Measurements from ENCODE around the gene ABLIM2. TPM values are rescaled to one million over a fixed set of nuclear protein-coding genes. Genes with fewer than 3 reads are reported as not detected.

Gene ABLIM2
- total and polyA plus RNA-seq, 2 experiments from 2014 or later, result 1.5 to 4.3 TPM

- no peak overlapping the region for H2AFZ ChIP-seq
- no peak for TF ChIP-seq CREB1 (CRISPR knock-in tag; IDR thresholded peaks at IDR 0.05; ENCODE audit: low read depth)
- TF ChIP-seq STAT1 (IDR thresholded peaks at IDR 0.05; ENCODE audit: unreplicated experiment), result no peak
- TF ChIP-seq ZNF331 (CRISPR knock-in tag; IDR thresholded peaks at IDR 0.05; ENCODE audit: low read depth), result no peak
- no peak for TF ChIP-seq ZNF462 (CRISPR knock-in tag; IDR thresholded peaks at IDR 0.05)
- TF ChIP-seq NANOG (IDR thresholded peaks at IDR 0.05; ENCODE audit: borderline replicate concordance), result no peak
- TF ChIP-seq CTCF (conservative IDR thresholded peaks at IDR 0.05; ENCODE audit: low read depth in 2 of 2), result no peak
- TF ChIP-seq JUNB (IDR thresholded peaks at IDR 0.05; ENCODE audit: unreplicated experiment), result no peak
- no peak for TF ChIP-seq ETS1 (IDR thresholded peaks at IDR 0.05)
- no peak for TF ChIP-seq EZH2 (IDR thresholded peaks at IDR 0.05; ENCODE audit: low read depth, unreplicated experiment)
- no peak for TF ChIP-seq EZH2phosphoT487 (IDR thresholded peaks at IDR 0.05; ENCODE audit: unreplicated experiment)
- no peaks in the 10 kb centered on the region for H3K36me3 ChIP-seq (ENCODE audit: insufficient read depth)
- no peaks in the 10 kb centered on the region for H3K79me2 ChIP-seq (replicated peaks; ENCODE audit: insufficient read depth)
- Mint-ChIP-seq H3K27ac (no peak overlapping the region), H3K4me3 (no peak overlapping the region), H3K27me3 (ENCODE audit: insufficient read depth, low read depth, poor library complexity) (no peaks in the 10 kb centered on the region), H3K36me3 (ENCODE audit: low read depth) (no peaks in the 10 kb centered on the region), H3K4me1 (0 out of 3 replicates have a peak, but pooled peaks cover 2% of the 10 kb centered on the region), H3K9me3 (no peaks in the 10 kb centered on the region)
- H3K9me2 ChIP-seq (ENCODE audit: insufficient read depth), result no peaks in the 10 kb centered on the region
- no peak overlapping the region for H3K4me2 ChIP-seq
- no peaks in the 10 kb centered on the region for H3K4me1 ChIP-seq (ENCODE audit: insufficient read depth)
- H4K20me1 ChIP-seq (replicated peaks; ENCODE audit: insufficient read depth), result no peaks in the 10 kb centered on the region
- H3F3A ChIP-seq (replicated peaks; ENCODE audit: low read depth), result peaks cover 4% of the 10 kb centered on the region; the same call in 1 of the 2 replicates
- no peak for DNase-seq (ENCODE audit: low spot score)
- no peaks in the 10 kb centered on the region for H3K27me3 ChIP-seq (ENCODE audit: insufficient read depth)
- ATAC-seq, result no peak
- H3K27ac ChIP-seq (ENCODE audit: low read depth), result no peak overlapping the region
- H3K4me3 ChIP-seq, result no peak overlapping the region
These were observed 17.1 kb upstream of the ABLIM2 start for GRCh38 chr4:8175686-8176085.
